HCT116 (cell line): ENCODE data around the gene LACTB. TPM values are rescaled to one million over a fixed set of nuclear protein-coding genes. Genes with fewer than 3 reads are reported as not detected.

Experiments
- ATAC-seq: fragments of 200-7000 bp; cut with Tn5 transposase; 2 replicates; pipeline ENCODE4 v1.9.1; 2020; ENCODE audit warnings: mild to moderate bottlenecking, moderate library complexity
- BruUV-seq: library from RNA; stranded (reverse); fragments of 400-500 nt; replicated peaks from 2 replicates; lab custom pipeline; 2021; lab: Mats Ljungman, UMichigan
- CTCF ChIA-PET: fragments of 300-600 bp; sonication (Branson Sonifier 250); formaldehyde crosslinking; loops from one replicate; lab custom pipeline; 2021; ENCODE audit warnings: antibody characterized with exemption; lab: Charles Lee
- POLR2A ChIA-PET: fragments of 300-600, 350-600 bp; sonication (Branson Sonifier 250); formaldehyde crosslinking; loops from one replicate; lab custom pipeline; 2021; ENCODE audit warnings: antibody characterized with exemption; lab: Charles Lee
- RAD21 ChIA-PET, 2 experiments: fragments of 300-600 bp; sonication (Branson Sonifier 250); formaldehyde crosslinking; loops; one replicate each; lab custom pipeline; 2023; ENCODE audit warnings: low total read pairs in 2 of 2; ENCODE audit not compliant: uncharacterized antibody in 2 of 2, unreplicated experiment in 2 of 2, low non-redundant PET in 1 of 2; lab: Charles Lee
- DNase-seq: peaks from one replicate; pipeline ENCODE4 v3.0.0-alpha.2; 2010; ENCODE audit warnings: low read depth, low spot score
- H2AFZ ChIP-seq: fragments of 200-600 bp; shearing (Covaris generic), sonication (generic); 2 replicates; pipeline ENCODE4 v1.6.1; 2017; ENCODE audit warnings: low read depth, mixed run types, mixed read lengths, antibody characterized with exemption, low read length; ENCODE audit not compliant: poor library complexity, severe bottlenecking
- H3K27ac ChIP-seq: 2 replicates; pipeline ENCODE4 v1.5.1; 2012; ENCODE audit warnings: low read depth, low read length
- H3K27me3 ChIP-seq: fragments of 200-600 bp; sonication (generic); 2 replicates; pipeline ENCODE4 v1.6.1; 2016; ENCODE audit warnings: mixed run types, low read length, mixed read lengths; ENCODE audit not compliant: insufficient read depth
- H3K36me3 ChIP-seq, 2 experiments: fragments of 200-500 bp in 1 of 2; fragments of 200-600 bp in 1 of 2; sonication (Bioruptor generic) in 1 of 2; sonication (generic) in 1 of 2; 2 replicates each; pipeline versions ENCODE4 v1.5.1 to v1.6.1; 2014 to 2016; ENCODE audit warnings: low read length in 2 of 2, inconsistent platforms in 1 of 2, mixed read lengths in 1 of 2, mixed run types in 1 of 2; ENCODE audit not compliant: insufficient read depth in 2 of 2, control insufficient read depth in 1 of 2
- H3K4me1 ChIP-seq, 2 experiments: fragments of 200-600 bp in 1 of 2; sonication (generic) in 1 of 2; 2 replicates each; pipeline versions ENCODE4 v1.5.1 to v1.6.1; 2012 to 2017; ENCODE audit warnings: low read length in 2 of 2, inconsistent platforms in 1 of 2, mild to moderate bottlenecking in 1 of 2, mixed read lengths in 1 of 2, mixed run types in 1 of 2, moderate library complexity in 1 of 2; ENCODE audit not compliant: insufficient read depth in 2 of 2, control insufficient read depth in 1 of 2
- H3K4me2 ChIP-seq: fragments of 200-600 bp; sonication (generic); 2 replicates; pipeline ENCODE4 v1.6.1; 2017; ENCODE audit warnings: mixed run types, low read length, mixed read lengths
- H3K4me3 ChIP-seq, 2 experiments: fragments of 200-600 bp in 1 of 2; sonication (generic) in 1 of 2; replicated peaks in 1 of 2; 2 replicates each; pipeline ENCODE4 v1.5.1; 2011 to 2016; ENCODE audit warnings: low read length in 2 of 2, control low read depth in 1 of 2, low read depth in 1 of 2, mild to moderate bottlenecking in 1 of 2, mixed read lengths in 1 of 2, mixed run types in 1 of 2
- H3K79me2 ChIP-seq: fragments of 200-600 bp; sonication (generic); 2 replicates; pipeline ENCODE4 v1.6.1; 2017; ENCODE audit warnings: mild to moderate bottlenecking, mixed run types, low read length, moderate library complexity, mixed read lengths; ENCODE audit not compliant: insufficient read depth
- H3K9ac ChIP-seq: fragments of 200-600 bp; sonication (generic); 2 replicates; pipeline ENCODE4 v1.6.1; 2016; ENCODE audit warnings: low read length, mixed read lengths
- H3K9me2 ChIP-seq: fragments of 200-600 bp; sonication (generic), shearing (Covaris generic); 2 replicates; pipeline ENCODE4 v1.6.1; 2017; ENCODE audit warnings: mixed run types, mild to moderate bottlenecking, moderate library complexity; ENCODE audit not compliant: insufficient read depth
- H3K9me3 ChIP-seq, 2 experiments: fragments of 200-500 bp in 1 of 2; fragments of 200-600 bp in 1 of 2; sonication (Bioruptor generic) in 1 of 2; sonication (generic) in 1 of 2; 2 replicates each; pipeline ENCODE4 v1.6.1; 2014 to 2017; ENCODE audit warnings: low read length in 2 of 2, mixed read lengths in 2 of 2, inconsistent platforms in 1 of 2, low read depth in 1 of 2, mild to moderate bottlenecking in 1 of 2, mixed run types in 1 of 2, moderate library complexity in 1 of 2; ENCODE audit not compliant: control insufficient read depth in 1 of 2, insufficient read depth in 1 of 2
- H4K20me1 ChIP-seq: fragments of 200-600 bp; sonication (generic), shearing (Covaris generic); 2 replicates; pipeline ENCODE4 v1.6.1; 2017; ENCODE audit warnings: mixed run types, mild to moderate bottlenecking, moderate library complexity; ENCODE audit not compliant: insufficient read depth
- CBX3 ChIP-seq: IDR thresholded peaks from 2 replicates; pipeline ENCODE4 v1.6.1; 2012; ENCODE audit warnings: low read depth
- EGR1 ChIP-seq: IDR thresholded peaks from 2 replicates; pipeline ENCODE4 v1.6.1; 2012; ENCODE audit warnings: low read depth
- JUND ChIP-seq: IDR thresholded peaks from 2 replicates; pipeline ENCODE4 v1.6.1; 2012
- POLR2A ChIP-seq: IDR thresholded peaks from 2 replicates; pipeline ENCODE4 v1.7.0; 2011; ENCODE audit warnings: borderline replicate concordance; ENCODE audit not compliant: insufficient read depth, insufficient read length; ENCODE audit errors: extremely low read depth
- POLR2AphosphoS5 ChIP-seq: IDR thresholded peaks from 2 replicates; pipeline ENCODE4 v1.6.1; 2011; ENCODE audit warnings: mild to moderate bottlenecking, low read depth, low read length, moderate library complexity
- SIN3A ChIP-seq: IDR thresholded peaks from 2 replicates; pipeline ENCODE4 v1.6.1; 2012; ENCODE audit warnings: low read depth
- SP1 ChIP-seq: IDR thresholded peaks from 2 replicates; pipeline ENCODE4 v1.6.1; 2012; ENCODE audit warnings: low read depth
- SRF ChIP-seq: IDR thresholded peaks from 2 replicates; pipeline ENCODE4 v1.6.1; 2012; ENCODE audit warnings: low read depth
- YY1 ChIP-seq: IDR thresholded peaks from 2 replicates; pipeline ENCODE4 v1.6.1; 2011; ENCODE audit warnings: low read length, low read depth, moderate library complexity, mild to moderate bottlenecking; ENCODE audit not compliant: insufficient replicate concordance; ENCODE audit errors: extremely low read depth
- ZBTB33 ChIP-seq: IDR thresholded peaks from 2 replicates; pipeline ENCODE4 v1.6.1; 2011; ENCODE audit warnings: mild to moderate bottlenecking, low read length, moderate library complexity; ENCODE audit not compliant: insufficient replicate concordance; ENCODE audit errors: extremely low read depth
- intact Hi-C: fragments of 100-400 bp; cut with micrococcal nuclease; formaldehyde crosslinking; loops from 2 replicates; pipeline ENCODE4 v1.10.0; 2022
- total RNA-seq: library from RNA; stranded (reverse); gene quantifications from one replicate; pipeline ENCODE4 v1.2.1, GENCODE V29; 2021; ENCODE audit not compliant: unreplicated experiment
- TF ChIP-seq, protein P1 (sequence below), 3 experiments: fragments of 200-600 bp in 1 of 3; sonication (generic) in 1 of 3; IDR thresholded peaks in 2 of 3; conservative IDR thresholded peaks in 1 of 3; 2 replicates each; pipeline ENCODE4 v1.5.1; 2012 to 2017; ENCODE audit warnings: low read depth in 2 of 3, low read length in 2 of 3, antibody characterized with exemption in 1 of 3, borderline replicate concordance in 1 of 3, control low read depth in 1 of 3, mild to moderate bottlenecking in 1 of 3, mixed read lengths in 1 of 3, mixed run types in 1 of 3, moderate library complexity in 1 of 3; ENCODE audit not compliant: insufficient read depth in 1 of 3

LACTB gene
- total RNA-seq, 1 experiment from 2014 or later: 7.6 TPM

DNA sequence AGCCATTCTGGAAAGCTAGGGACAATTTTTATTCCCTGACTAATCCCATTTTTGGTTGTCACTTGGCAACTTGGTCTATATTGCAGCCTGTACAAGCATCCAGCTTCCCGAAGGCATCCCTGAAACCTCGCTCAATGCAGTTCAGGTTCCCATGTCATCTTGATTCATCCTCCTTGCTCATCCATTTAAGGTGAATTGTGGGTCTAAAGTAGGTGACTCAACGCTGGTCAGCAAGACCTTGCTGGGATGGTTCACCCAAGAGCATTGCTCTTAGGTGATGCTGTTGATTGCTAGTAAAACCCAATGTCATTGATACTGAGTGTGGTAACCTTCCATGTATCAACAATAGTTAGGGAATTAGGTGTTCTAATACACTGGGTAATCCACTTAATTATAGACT, 54.6 kb downstream of the LACTB start:
- no TSS peak for BruUV-seq

DNA sequence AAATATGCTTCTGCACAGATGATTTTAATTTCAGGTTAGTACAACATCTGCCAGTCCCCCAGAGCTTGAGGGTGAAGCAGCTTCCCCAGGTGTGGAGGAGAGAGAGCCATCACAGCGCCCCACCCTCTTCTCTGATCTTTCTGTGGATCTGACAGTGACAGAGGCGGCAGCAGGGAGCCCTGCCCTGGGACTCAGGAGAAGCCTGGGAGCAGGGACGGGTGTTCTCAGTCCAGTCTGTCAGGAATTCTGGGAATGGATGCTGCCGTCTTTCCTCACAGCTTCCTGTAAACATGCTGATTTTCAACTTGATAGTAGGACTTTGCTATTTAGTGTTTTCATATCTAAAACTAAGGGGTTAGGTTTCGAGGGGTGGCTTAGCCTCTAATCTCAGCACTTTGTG, 56.4 kb downstream of the LACTB start:
- ChIA-PET RAD21 (no interaction called here), POLR2A (no interaction called here), CTCF (no interaction called here)
- Histone ChIP-seq H3K4me1 (no peaks in the 10 kb centered on the region), H2AFZ (no peak overlapping the region), H3K4me3 (no peak overlapping the region), H4K20me1 (no peaks in the 10 kb centered on the region), H3K9ac (no peak overlapping the region), H3K36me3 (no peaks in the 10 kb centered on the region), H3K9me3 (no peaks in the 10 kb centered on the region), H3K4me2 (no peak overlapping the region), H3K27ac (no peak overlapping the region), H3K9me2 (no peaks in the 10 kb centered on the region), H3K27me3 (no peaks in the 10 kb centered on the region), H3K79me2 (no peaks in the 10 kb centered on the region)
- no TSS peak for BruUV-seq
- no peak for TF ChIP-seq SP1
- no peak for TF ChIP-seq SIN3A
- no peak for TF ChIP-seq YY1
- TF ChIP-seq POLR2AphosphoS5: no peak
- TF ChIP-seq SRF: no peak
- TF ChIP-seq EGR1: no peak
- TF ChIP-seq JUND: no peak
- no peak for TF ChIP-seq POLR2A
- TF ChIP-seq, protein P1, sequence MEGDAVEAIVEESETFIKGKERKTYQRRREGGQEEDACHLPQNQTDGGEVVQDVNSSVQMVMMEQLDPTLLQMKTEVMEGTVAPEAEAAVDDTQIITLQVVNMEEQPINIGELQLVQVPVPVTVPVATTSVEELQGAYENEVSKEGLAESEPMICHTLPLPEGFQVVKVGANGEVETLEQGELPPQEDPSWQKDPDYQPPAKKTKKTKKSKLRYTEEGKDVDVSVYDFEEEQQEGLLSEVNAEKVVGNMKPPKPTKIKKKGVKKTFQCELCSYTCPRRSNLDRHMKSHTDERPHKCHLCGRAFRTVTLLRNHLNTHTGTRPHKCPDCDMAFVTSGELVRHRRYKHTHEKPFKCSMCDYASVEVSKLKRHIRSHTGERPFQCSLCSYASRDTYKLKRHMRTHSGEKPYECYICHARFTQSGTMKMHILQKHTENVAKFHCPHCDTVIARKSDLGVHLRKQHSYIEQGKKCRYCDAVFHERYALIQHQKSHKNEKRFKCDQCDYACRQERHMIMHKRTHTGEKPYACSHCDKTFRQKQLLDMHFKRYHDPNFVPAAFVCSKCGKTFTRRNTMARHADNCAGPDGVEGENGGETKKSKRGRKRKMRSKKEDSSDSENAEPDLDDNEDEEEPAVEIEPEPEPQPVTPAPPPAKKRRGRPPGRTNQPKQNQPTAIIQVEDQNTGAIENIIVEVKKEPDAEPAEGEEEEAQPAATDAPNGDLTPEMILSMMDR (IDR thresholded peaks at IDR 0.05 in 2 of 3, conservative IDR thresholded peaks at IDR 0.05 in 1 of 3; ENCODE audit: borderline replicate concordance in 1 of 3, insufficient read depth in 1 of 3, low read depth in 2 of 3, low read length in 2 of 3): no peak
- TF ChIP-seq CBX3: no peak
- intact Hi-C loops: no loop called here
- ATAC-seq (no peak; the same call in 1 of the 2 replicates), DNase-seq (no peak)

More for the DNA sequence above, 54.6 kb downstream of the LACTB start:
- no peaks in the 10 kb centered on the region for H3K4me1 ChIP-seq
- no peak overlapping the region for H3K4me3 ChIP-seq
- no peak for DNase-seq
- H3K79me2 ChIP-seq: no peaks in the 10 kb centered on the region
- ATAC-seq: no peak
- no peak overlapping the region for H3K4me2 ChIP-seq
- H4K20me1 ChIP-seq: no peaks in the 10 kb centered on the region
- RAD21 ChIA-PET: no interaction called here
- H2AFZ ChIP-seq: no peak overlapping the region
- no peak overlapping the region for H3K9ac ChIP-seq
- POLR2A ChIA-PET: interaction anchor here (1.7 kb wide), 1 partner anchor 19 kb away, joined by 3 read pairs; the partner anchor contains the start of gene RPS27L
- no peaks in the 10 kb centered on the region for H3K36me3 ChIP-seq
- intact Hi-C loops: no loop called here
- H3K9me2 ChIP-seq: no peaks in the 10 kb centered on the region
- H3K27me3 ChIP-seq: no peaks in the 10 kb centered on the region
- TF ChIP-seq ZBTB33 (no peak), SIN3A (no peak)
- CTCF ChIA-PET: no interaction called here
- no peak overlapping the region for H3K27ac ChIP-seq
- no peaks in the 10 kb centered on the region for H3K9me3 ChIP-seq
